Psoas muscle (tissue), 8 donors: ENCODE measurements around the gene PRRX2. TPM values are rescaled to one million over a fixed set of nuclear protein-coding genes. Genes with fewer than 3 reads are reported as not detected.

Source experiments
- ATAC-seq, 4 donors: fragments of 200-7000 bp; cut with Tn5 transposase; one replicate each; pipeline ENCODE4 v1.9.1; 2020; ENCODE audit warnings: moderate library complexity in 3 of 4, mild to moderate bottlenecking in 2 of 4
- DNase-seq, 2 donors: peaks; one replicate each; pipeline ENCODE4 v3.0.0-alpha.2; 2020
- H3K27ac ChIP-seq: fragments of 200-600 bp; one replicate; pipeline ENCODE4 v1.8.0; 2022
- H3K27me3 ChIP-seq, 3 donors: fragments of 200-600 bp in 1 of 3; one replicate each; pipeline versions ENCODE4 v1.6.1 to v1.8.0; 2013 to 2022; ENCODE audit warnings: low read length in 2 of 3, mild to moderate bottlenecking in 2 of 3, moderate library complexity in 1 of 3; ENCODE audit not compliant: insufficient read depth in 3 of 3
- H3K36me3 ChIP-seq, 2 donors: fragments of 200-600 bp in 1 of 2; one replicate each; pipeline versions ENCODE4 v1.6.1 to v1.8.0; 2013 to 2022; ENCODE audit warnings: low read depth in 1 of 2, mild to moderate bottlenecking in 1 of 2, moderate library complexity in 1 of 2; ENCODE audit not compliant: insufficient read depth in 1 of 2
- H3K4me1 ChIP-seq: fragments of 200-600 bp; one replicate; pipeline ENCODE4 v1.8.0; 2022
- H3K4me3 ChIP-seq: fragments of 200-600 bp; one replicate; pipeline ENCODE4 v1.8.0; 2022; ENCODE audit warnings: mild to moderate bottlenecking
- H3K9me3 ChIP-seq: fragments of 200-600 bp; one replicate; pipeline ENCODE4 v1.8.0; 2022
- CTCF ChIP-seq: fragments of 200-600 bp; IDR thresholded peaks from one replicate; pipeline ENCODE4 v1.8.0; 2022; ENCODE audit warnings: antibody characterized with exemption
- WGBS, 3 donors: extraction: QIAGEN DNeasy Blood & Tissue Kit; methylation state at CpG; one replicate each; pipeline versions ENCODE4 v1.1.6 to v1.1.7; 2013; 5-methylcytosine and 5-hydroxymethylcytosine counted together
- intact Hi-C, 2 donors: fragments of 100-400 bp; cut with DNase I; formaldehyde crosslinking; loops; one replicate each; pipeline versions ENCODE4 v1.11.0 to v1.14.2; 2022
- polyA plus RNA-seq, 3 donors: library from polyadenylated mRNA; stranded (reverse); fragments of 200-250 nt; gene quantifications; one replicate each; pipeline ENCODE4 v1.2.3, GENCODE V29; 2013
- total RNA-seq, 4 donors: library from RNA; stranded (reverse); fragmentation: NEBNext Ultra II Directional in 2 of 4; extraction: Animal tissue kit (Norgen Biotek cat#: 25700) in 2 of 4; gene quantifications; one replicate each; pipeline versions ENCODE4 v1.2.1 to v1.2.4, GENCODE V29; 2021 to 2023
- donor health status: healthy with polysubstance abuse.
- donor health status: DM: no; HTN: no; CAD: no; lungs with moderate emphysema.
- donor health status: Bipolar disorder and iron deficiency.
- donor health status: healthy.
- donor health status: DM: yes; HTN: yes; CAD: no.
- donor health status: DM: no; HTN: no; CAD: no.
- donor health status: DM: no; HTN: no; CAD: no.
- donor health status: DM: yes; HTN: yes; CAD: no.

Gene PRRX2
- total and polyA plus RNA-seq, 7 donors, result 0.03 to 1.1 (median 0.49) TPM

- no peak for TF ChIP-seq CTCF
- 83 to 87% (median 83%) methylated on average over 17 of the region's 17 CpGs for WGBS, 3 donors
- no peak for ATAC-seq
- intact Hi-C loops, result no loop called here
- peaks cover 8 to 54% of the 10 kb centered on the region in 2 donors for H3K36me3 ChIP-seq
- peaks cover 17% of the 10 kb centered on the region for H3K4me1 ChIP-seq
- no peak overlapping the region for H3K27ac ChIP-seq
- DNase-seq, result no peak
- H3K9me3 ChIP-seq, result no peaks in the 10 kb centered on the region
- no peaks in the 10 kb centered on the region for H3K27me3 ChIP-seq
- H3K4me3 ChIP-seq, result no peak overlapping the region
Measured at GRCh38 chr9:129639034-129639630, 26.3 kb upstream of the PRRX2 start.

- intact Hi-C loops, result loop anchor here (2.0 to 5.0 kb wide), 3 partner anchors 13 to 143 kb away; partner anchors contain the start of gene NTMT1 (in 1 of the 2)
- H3K4me3 ChIP-seq, result no peak overlapping the region
- H3K36me3 ChIP-seq, result peaks cover 8 to 48% of the 10 kb centered on the region in 2 donors
- DNase-seq (no peak), ATAC-seq (no peak)
- no peaks in the 10 kb centered on the region for H3K27me3 ChIP-seq
- TF ChIP-seq CTCF, result no peak
- 60 to 73% (median 61%) methylated on average over 12 of the region's 12 CpGs for WGBS, 3 donors
- no peak overlapping the region for H3K27ac ChIP-seq
- no peaks in the 10 kb centered on the region for H3K9me3 ChIP-seq
- H3K4me1 ChIP-seq, result peaks cover 17% of the 10 kb centered on the region
Measured at GRCh38 chr9:129639756-129640085, 25.7 kb upstream of the PRRX2 start.

GRCh38 chr9:129640086-129640870 is 25.2 kb upstream of the PRRX2 start:
- no peak for TF ChIP-seq CTCF
- Histone ChIP-seq H3K4me1 (peaks cover 17% of the 10 kb centered on the region), H3K9me3 (no peaks in the 10 kb centered on the region), H3K36me3 (peaks cover 8 to 43% of the 10 kb centered on the region in 2 donors), H3K27me3 (no peaks in the 10 kb centered on the region), H3K27ac (no peak overlapping the region), H3K4me3 (peak overlapping the region; percentile 97)
- DNase-seq (no peak), ATAC-seq (no peak)
- 44 to 53% (median 46%) methylated on average over 25 of the region's 25 CpGs for WGBS, 3 donors
- intact Hi-C loops, result loop anchor here (2.0 to 5.0 kb wide), 3 partner anchors 13 to 142 kb away; partner anchors contain the start of gene NTMT1 (in 1 of the 2)

GRCh38 chr9:129640871-129641749 is 24.3 kb upstream of the PRRX2 start:
- 15 to 18% (median 17%) methylated on average over 43 to 44 of the region's 44 CpGs for WGBS, 3 donors
- Histone ChIP-seq H3K36me3 (peaks cover 8 to 34% of the 10 kb centered on the region in 2 donors), H3K27me3 (no peaks in the 10 kb centered on the region), H3K4me1 (peaks cover 17% of the 10 kb centered on the region), H3K9me3 (no peaks in the 10 kb centered on the region), H3K27ac (peak overlapping the region; percentile 86), H3K4me3 (peak overlapping the region; percentile 97)
- no peak for DNase-seq
- peak in 1 of 4 donors; percentile 9 for ATAC-seq
- no peak for TF ChIP-seq CTCF
- intact Hi-C loops, result loop anchor here (2.0 to 5.0 kb wide), 3 partner anchors 14 to 141 kb away; partner anchors contain the start of gene NTMT1 (in 1 of the 2)
